Measurements from ENCODE around the gene POLR3C. TPM values are rescaled to one million over a fixed set of nuclear protein-coding genes. Genes with fewer than 3 reads are reported as not detected.

Gene POLR3C
- total RNA-seq, 1 donor from 2014 or later, result 13.4 TPM

DNA sequence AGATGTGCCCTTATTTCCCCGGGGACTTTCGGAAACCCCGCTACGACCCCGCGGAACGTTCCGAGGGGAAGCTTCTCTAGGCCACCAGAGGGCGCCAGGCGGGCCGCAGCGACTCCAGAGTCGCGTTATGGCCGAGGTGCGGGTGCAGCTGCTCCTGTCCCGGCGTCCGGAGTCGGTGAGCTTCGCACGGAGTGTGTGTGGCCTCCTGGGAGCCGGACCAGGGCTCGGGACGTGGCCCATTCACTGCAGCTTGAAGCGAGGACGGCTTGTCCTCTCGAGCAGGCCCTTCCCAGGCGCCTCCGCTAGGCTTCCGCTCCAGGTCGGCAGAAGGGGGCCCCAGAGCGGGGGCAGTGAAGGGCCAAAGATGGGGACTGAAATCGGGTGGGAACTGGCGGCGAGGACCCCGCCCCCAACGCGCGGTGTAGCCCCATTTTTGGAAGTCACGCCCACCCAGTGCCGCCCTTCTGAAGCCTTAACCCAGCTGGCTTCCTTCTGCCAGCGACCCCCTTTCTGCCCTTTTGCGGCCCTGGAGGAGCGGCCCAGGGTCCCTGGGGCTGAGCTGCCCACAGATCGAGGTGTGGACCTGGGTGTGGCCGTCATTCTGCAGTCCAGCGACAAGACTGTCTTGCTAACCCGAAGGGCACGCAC, 21.6 kb downstream of the POLR3C start, which contains the start of gene NUDT17:
Gene NUDT17 (plus strand): TSS at position 117 of the 648 bp plus-strand sequence. CDS start 11 bp downstream, at position 128.
- DNase-seq, result peak; percentile 83
- peaks cover 49% of the 10 kb centered on the region for H3K36me3 ChIP-seq
- peak; percentile 97 for TF ChIP-seq CTCF (IDR thresholded peaks at IDR 0.05; ENCODE audit: borderline replicate concordance)
- peaks cover 18% of the 10 kb centered on the region for H3K4me1 ChIP-seq
- peak within 1 kb of the TSS; percentile 71 for H3K4me3 ChIP-seq
- no peaks in the 10 kb centered on the region for H3K27me3 ChIP-seq (ENCODE audit: low read depth)
- peak within 1 kb of the TSS; percentile 82 for H3K27ac ChIP-seq (replicated peaks)
- intact Hi-C loops (cut with micrococcal nuclease), result no loop called here
- no peaks in the 10 kb centered on the region for H3K9me3 ChIP-seq (replicated peaks)

- Histone ChIP-seq H3K4me1 (peaks cover 18% of the 10 kb centered on the region), H3K36me3 (peaks cover 49% of the 10 kb centered on the region), H3K9me3 (replicated peaks) (no peaks in the 10 kb centered on the region), H3K4me3 (peak overlapping the region; percentile 71), H3K27ac (replicated peaks) (peak overlapping the region; percentile 82), H3K27me3 (ENCODE audit: low read depth) (no peaks in the 10 kb centered on the region)
- no peak for DNase-seq
- TF ChIP-seq CTCF (IDR thresholded peaks at IDR 0.05; ENCODE audit: borderline replicate concordance), result peak; percentile 62
- intact Hi-C loops (cut with micrococcal nuclease), result no loop called here
Observed at GRCh38 chr1:145846201-145846612, 22.2 kb downstream of the POLR3C start.

DNA sequence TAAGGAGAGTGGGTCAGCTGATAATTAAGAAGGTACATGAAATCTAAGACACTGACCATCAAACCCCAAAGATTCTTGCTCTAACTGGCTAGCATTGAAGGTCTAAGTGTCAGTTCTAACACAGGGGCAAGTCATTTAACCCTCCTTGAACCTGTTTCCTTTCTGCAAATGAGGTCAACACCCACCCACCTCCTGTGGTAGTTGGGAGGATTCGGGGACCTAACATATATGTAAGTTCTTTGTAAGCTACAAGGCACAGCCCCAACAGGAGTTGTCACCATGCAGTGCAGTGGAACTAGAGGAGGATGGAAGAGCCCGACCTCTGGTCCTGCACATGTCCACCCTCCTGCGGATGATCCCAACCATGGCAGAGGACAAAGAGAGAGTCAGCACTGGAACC, 23.8 kb downstream of the POLR3C start:
- DNase-seq, result no peak
- TF ChIP-seq CTCF (IDR thresholded peaks at IDR 0.05; ENCODE audit: borderline replicate concordance), result no peak
- Histone ChIP-seq H3K4me1 (peaks cover 18% of the 10 kb centered on the region), H3K4me3 (no peak overlapping the region), H3K9me3 (replicated peaks) (no peaks in the 10 kb centered on the region), H3K27me3 (ENCODE audit: low read depth) (no peaks in the 10 kb centered on the region), H3K27ac (replicated peaks) (no peak overlapping the region), H3K36me3 (peaks cover 49% of the 10 kb centered on the region)
- intact Hi-C loops (cut with micrococcal nuclease), result no loop called here

- TF ChIP-seq CTCF (IDR thresholded peaks at IDR 0.05; ENCODE audit: borderline replicate concordance), result peak; percentile 33
- peaks cover 60% of the 10 kb centered on the region for H3K36me3 ChIP-seq
Observed at GRCh38 chr1:145849356-145850160, 25.6 kb downstream of the POLR3C start.

DNA sequence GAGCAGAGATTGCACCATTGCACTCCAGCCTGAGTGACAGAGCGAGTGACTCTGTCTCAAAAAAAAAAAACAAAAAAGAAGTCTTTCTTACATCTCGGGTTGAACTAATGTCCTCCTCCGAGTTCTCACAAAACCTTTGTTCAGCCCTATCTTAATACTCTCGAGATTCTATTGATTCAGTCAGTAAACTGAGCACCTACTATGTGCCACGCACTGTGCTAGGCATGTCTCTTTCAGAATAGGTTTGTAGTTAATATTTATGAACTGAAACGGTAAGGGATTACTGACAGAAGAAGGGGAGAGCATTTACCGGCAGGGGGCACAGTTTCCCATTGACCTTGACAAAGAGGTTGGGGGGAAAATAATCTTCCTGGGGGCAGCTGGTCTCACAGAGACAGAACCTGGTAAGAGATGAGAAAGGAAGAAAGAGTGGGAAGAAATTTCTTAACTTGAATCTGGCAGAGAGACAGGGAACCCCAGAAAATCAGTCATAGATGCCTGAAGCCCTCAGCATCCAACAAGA, 31.5 kb downstream of the POLR3C start:
- Histone ChIP-seq H3K27ac (replicated peaks) (no peak overlapping the region), H3K9me3 (replicated peaks) (no peaks in the 10 kb centered on the region), H3K4me3 (no peak overlapping the region), H3K4me1 (peaks cover 32% of the 10 kb centered on the region), H3K27me3 (ENCODE audit: low read depth) (no peaks in the 10 kb centered on the region), H3K36me3 (peaks cover 65% of the 10 kb centered on the region)
- no peak for DNase-seq
- intact Hi-C loops (cut with micrococcal nuclease), result loop anchor here (10.0 kb wide), 2 partner anchors 59 to 109 kb away; partner anchors contain the start of genes ANKRD34A, ITGA10, PEX11B and POLR3GL
- TF ChIP-seq CTCF (IDR thresholded peaks at IDR 0.05; ENCODE audit: borderline replicate concordance), result no peak

More at GRCh38 chr1:145849356-145850160, 25.6 kb downstream of the POLR3C start:
- Histone ChIP-seq H3K9me3 (replicated peaks) (no peaks in the 10 kb centered on the region), H3K27ac (replicated peaks) (peak overlapping the region; percentile 16), H3K27me3 (ENCODE audit: low read depth) (no peaks in the 10 kb centered on the region), H3K4me1 (peaks cover 17% of the 10 kb centered on the region), H3K4me3 (no peak overlapping the region)
- DNase-seq, result no peak
- intact Hi-C loops (cut with micrococcal nuclease), result loop anchor here (5.0 to 10.0 kb wide), 3 partner anchors 65 to 163 kb away; partner anchors contain the start of genes ANKRD34A, ITGA10, PEX11B and POLR3GL

Data from left ventricle myocardium inferior (tissue), 1 donor.